ENCODE results near the gene KAT6B.

DNA sequence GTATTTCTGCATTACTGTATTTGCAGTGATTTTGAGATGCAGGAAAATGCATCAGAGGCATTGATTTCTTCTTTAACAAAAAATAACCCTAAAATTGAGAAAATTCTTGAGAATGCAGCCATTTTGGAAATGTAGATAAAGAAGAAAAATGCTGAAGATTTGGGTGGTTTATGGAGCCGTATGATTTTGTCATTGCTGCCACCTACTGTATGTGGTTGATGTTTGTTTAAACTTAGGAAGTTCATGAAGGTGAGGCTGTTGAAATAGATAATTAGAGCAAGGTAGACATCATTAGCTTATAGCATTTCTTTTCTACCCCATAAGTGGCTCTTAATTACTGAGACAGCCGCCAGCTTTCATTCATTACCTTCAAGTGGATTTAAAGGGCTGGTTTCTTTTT, 193.0 kb downstream of the KAT6B start:
- TF ChIP-seq TCF7L2 (IDR thresholded peaks at IDR 0.05; ENCODE audit: borderline replicate concordance, low read depth, low read length) (no peak), IKZF3 (tag by site-specific recombination; IDR thresholded peaks at IDR 0.05) (no peak), ZNF785 (tag by site-specific recombination; IDR thresholded peaks at IDR 0.05) (no peak), MYNN (tag by site-specific recombination; IDR thresholded peaks at IDR 0.05; ENCODE audit: borderline replicate concordance) (no peak)
- TF ChIP-seq, protein P1, sequence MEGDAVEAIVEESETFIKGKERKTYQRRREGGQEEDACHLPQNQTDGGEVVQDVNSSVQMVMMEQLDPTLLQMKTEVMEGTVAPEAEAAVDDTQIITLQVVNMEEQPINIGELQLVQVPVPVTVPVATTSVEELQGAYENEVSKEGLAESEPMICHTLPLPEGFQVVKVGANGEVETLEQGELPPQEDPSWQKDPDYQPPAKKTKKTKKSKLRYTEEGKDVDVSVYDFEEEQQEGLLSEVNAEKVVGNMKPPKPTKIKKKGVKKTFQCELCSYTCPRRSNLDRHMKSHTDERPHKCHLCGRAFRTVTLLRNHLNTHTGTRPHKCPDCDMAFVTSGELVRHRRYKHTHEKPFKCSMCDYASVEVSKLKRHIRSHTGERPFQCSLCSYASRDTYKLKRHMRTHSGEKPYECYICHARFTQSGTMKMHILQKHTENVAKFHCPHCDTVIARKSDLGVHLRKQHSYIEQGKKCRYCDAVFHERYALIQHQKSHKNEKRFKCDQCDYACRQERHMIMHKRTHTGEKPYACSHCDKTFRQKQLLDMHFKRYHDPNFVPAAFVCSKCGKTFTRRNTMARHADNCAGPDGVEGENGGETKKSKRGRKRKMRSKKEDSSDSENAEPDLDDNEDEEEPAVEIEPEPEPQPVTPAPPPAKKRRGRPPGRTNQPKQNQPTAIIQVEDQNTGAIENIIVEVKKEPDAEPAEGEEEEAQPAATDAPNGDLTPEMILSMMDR (tag by site-specific recombination; IDR thresholded peaks at IDR 0.05) = peak; percentile 38; the same call in 1 of the 2 replicates

Data from HEK293 (cell line).